Dendritic cell treated with granulocyte-macrophage colony-stimulating factor and Interleukin-4, amounts not matched to agents 40 ng/mL and 50 ng/mL, for 4 days (primary cell): ENCODE data around the gene TSSK2.
A peak's percentile ranks its signal among the peaks of the same experiment; 100 is the strongest.

ENCODE experiments used
- H3K27ac Mint-ChIP-seq: one replicate; pipeline ENCODE4 v1.8.0; 2022; ENCODE audit warnings: mild to moderate bottlenecking, mixed read lengths
- H3K27me3 Mint-ChIP-seq: one replicate; pipeline ENCODE4 v1.8.0; 2022; ENCODE audit warnings: mild to moderate bottlenecking, mixed read lengths
- H3K36me3 Mint-ChIP-seq: one replicate; pipeline ENCODE4 v1.8.0; 2022; ENCODE audit warnings: low read depth, mixed read lengths
- H3K4me1 Mint-ChIP-seq: one replicate; pipeline ENCODE4 v1.8.0; 2022; ENCODE audit warnings: low read depth, mixed read lengths
- H3K4me3 Mint-ChIP-seq: one replicate; pipeline ENCODE4 v1.8.0; 2022; ENCODE audit warnings: mild to moderate bottlenecking, moderate library complexity, mixed read lengths
- H3K9me3 Mint-ChIP-seq: one replicate; pipeline ENCODE4 v1.8.0; 2022; ENCODE audit warnings: mixed read lengths
- intact Hi-C: fragments of 100-400 bp; cut with micrococcal nuclease; formaldehyde crosslinking; loops from one replicate; pipeline ENCODE4 v1.15.0; 2022

The TSSK2 gene

DNA sequence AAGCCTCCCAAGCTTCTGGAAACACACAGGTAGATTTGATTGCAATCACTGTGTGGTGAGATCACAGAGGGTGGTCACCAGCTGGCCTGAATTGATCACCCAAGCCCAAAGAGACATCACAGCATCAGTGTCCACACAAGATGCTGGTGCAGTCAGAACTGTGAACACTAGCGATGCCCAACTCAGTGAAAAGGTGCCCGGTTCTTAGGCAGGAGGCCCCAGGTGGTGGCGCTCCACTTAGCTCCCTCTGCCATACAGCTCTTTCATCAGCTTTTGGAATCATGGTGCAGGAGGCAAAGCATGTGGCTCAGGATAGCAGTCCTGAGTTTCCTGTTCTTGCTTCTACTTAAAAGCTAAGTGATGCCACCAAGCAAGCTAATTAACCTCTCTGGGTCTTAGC, 20.0 kb upstream of the TSSK2 start:
- Mint-ChIP-seq H3K4me3 (no peak overlapping the region), H3K27ac (no peak overlapping the region), H3K4me1 (peaks cover 78% of the 10 kb centered on the region), H3K9me3 (no peaks in the 10 kb centered on the region), H3K27me3 (no peaks in the 10 kb centered on the region), H3K36me3 (peaks cover 23% of the 10 kb centered on the region)
- intact Hi-C loops: loop anchor here (5.0 kb wide), 1 partner anchor 39 kb away; no protein-coding TSS in a partner anchor

DNA sequence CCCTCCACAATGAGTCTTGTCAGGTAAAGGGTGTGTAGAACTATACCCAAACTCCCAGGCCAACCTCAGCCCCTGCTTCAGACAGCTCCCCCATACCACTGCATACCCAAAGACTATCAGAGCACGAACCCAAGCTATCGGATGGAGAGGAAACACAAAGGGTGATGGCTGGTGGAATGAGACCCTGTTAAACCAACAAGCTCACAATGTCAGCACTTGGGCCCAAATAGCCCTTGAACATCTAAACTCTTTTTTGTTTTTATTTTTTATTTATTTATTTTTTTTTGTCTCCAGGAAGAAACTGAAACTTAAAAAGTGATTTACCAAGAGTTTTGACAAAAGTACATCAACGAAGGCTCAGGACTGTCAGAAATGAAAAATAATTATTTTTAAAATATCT, 19.5 kb upstream of the TSSK2 start:
- Mint-ChIP-seq H3K36me3 (peaks cover 27% of the 10 kb centered on the region), H3K4me3 (no peak overlapping the region), H3K4me1 (peaks cover 78% of the 10 kb centered on the region), H3K9me3 (no peaks in the 10 kb centered on the region), H3K27ac (no peak overlapping the region), H3K27me3 (no peaks in the 10 kb centered on the region)
- intact Hi-C loops: loop anchor here (5.0 kb wide), 1 partner anchor 39 kb away; no protein-coding TSS in a partner anchor

GRCh38 chr22:19113429-19113828, 17.7 kb upstream of the TSSK2 start:
- no peak overlapping the region for H3K27ac Mint-ChIP-seq
- no peak overlapping the region for H3K4me3 Mint-ChIP-seq
- no peaks in the 10 kb centered on the region for H3K27me3 Mint-ChIP-seq
- H3K9me3 Mint-ChIP-seq: no peaks in the 10 kb centered on the region
- peaks cover 14% of the 10 kb centered on the region for H3K36me3 Mint-ChIP-seq
- intact Hi-C loops: loop anchor here (5.0 kb wide), 1 partner anchor 41 kb away; no protein-coding TSS in a partner anchor
- H3K4me1 Mint-ChIP-seq: peaks cover 80% of the 10 kb centered on the region

- H3K27me3 Mint-ChIP-seq: no peaks in the 10 kb centered on the region
- no peaks in the 10 kb centered on the region for H3K9me3 Mint-ChIP-seq
- peaks cover 81% of the 10 kb centered on the region for H3K4me1 Mint-ChIP-seq
- intact Hi-C loops: loop anchor here (5.0 kb wide), 1 partner anchor 43 kb away; no protein-coding TSS in a partner anchor
- H3K4me3 Mint-ChIP-seq: no peak overlapping the region
- H3K36me3 Mint-ChIP-seq: peaks cover 20% of the 10 kb centered on the region
- peak overlapping the region; percentile 7 for H3K27ac Mint-ChIP-seq
Measured at GRCh38 chr22:19114984-19115552, 16.0 kb upstream of the TSSK2 start.

- Mint-ChIP-seq H3K4me3 (no peak overlapping the region), H3K36me3 (peaks cover 24% of the 10 kb centered on the region), H3K4me1 (peaks cover 83% of the 10 kb centered on the region), H3K9me3 (no peaks in the 10 kb centered on the region), H3K27ac (peak overlapping the region; percentile 7), H3K27me3 (no peaks in the 10 kb centered on the region)
- intact Hi-C loops: no loop called here
Measured at GRCh38 chr22:19115628-19116027, 15.5 kb upstream of the TSSK2 start.

- Mint-ChIP-seq H3K27ac (no peak overlapping the region), H3K36me3 (peaks cover 32% of the 10 kb centered on the region), H3K9me3 (no peaks in the 10 kb centered on the region), H3K4me1 (peaks cover 82% of the 10 kb centered on the region), H3K27me3 (no peaks in the 10 kb centered on the region), H3K4me3 (no peak overlapping the region)
- intact Hi-C loops: no loop called here
Measured at GRCh38 chr22:19117111-19117512, 14.0 kb upstream of the TSSK2 start.

DNA sequence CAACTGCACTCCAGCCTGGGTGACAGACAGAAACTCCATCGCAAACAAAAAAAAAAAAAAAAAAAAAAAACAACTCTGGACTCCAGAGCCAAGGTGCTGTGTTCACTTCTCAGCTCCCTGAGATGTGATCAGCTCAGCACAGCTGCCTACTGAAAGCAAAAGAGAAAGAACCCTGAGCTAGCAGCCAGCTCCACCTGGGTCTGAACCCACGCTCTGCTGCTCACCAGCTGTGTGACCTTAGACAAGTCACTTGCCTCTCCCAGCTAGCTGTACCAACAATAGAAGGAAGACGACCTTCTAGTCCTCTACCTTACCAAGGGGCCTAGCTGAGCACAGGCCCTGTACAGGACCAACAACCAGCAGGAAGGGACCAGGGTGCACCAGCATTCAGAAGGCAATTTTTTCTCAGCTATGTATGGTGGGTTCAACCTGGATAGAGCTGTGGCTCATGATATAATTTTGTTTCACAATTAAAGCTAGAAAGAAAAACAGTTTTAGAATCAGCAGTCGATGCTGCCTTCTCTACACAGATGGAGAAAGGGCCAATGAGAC, 12.7 kb upstream of the TSSK2 start:
- Mint-ChIP-seq H3K9me3 (no peaks in the 10 kb centered on the region), H3K27ac (no peak overlapping the region), H3K27me3 (peaks cover 2% of the 10 kb centered on the region), H3K4me3 (no peak overlapping the region), H3K36me3 (peaks cover 38% of the 10 kb centered on the region), H3K4me1 (peaks cover 84% of the 10 kb centered on the region)
- intact Hi-C loops: no loop called here

GRCh38 chr22:19119949-19120348, 11.2 kb upstream of the TSSK2 start:
- no peak overlapping the region for H3K27ac Mint-ChIP-seq
- H3K36me3 Mint-ChIP-seq: peaks cover 38% of the 10 kb centered on the region

GRCh38 chr22:19120829-19121630, 10.1 kb upstream of the TSSK2 start:
- peaks cover 65% of the 10 kb centered on the region for H3K4me1 Mint-ChIP-seq
- peak overlapping the region; percentile 85 for H3K27ac Mint-ChIP-seq
- no peaks in the 10 kb centered on the region for H3K9me3 Mint-ChIP-seq
- peaks cover 2% of the 10 kb centered on the region for H3K27me3 Mint-ChIP-seq
- intact Hi-C loops: loop anchor here (5.0 kb wide), 1 partner anchor 171 kb away; the partner anchor contains the start of gene CLTCL1
- H3K4me3 Mint-ChIP-seq: peak overlapping the region; percentile 89
- H3K36me3 Mint-ChIP-seq: peaks cover 29% of the 10 kb centered on the region

More at GRCh38 chr22:19119949-19120348, 11.2 kb upstream of the TSSK2 start:
- Mint-ChIP-seq H3K27me3 (peaks cover 2% of the 10 kb centered on the region), H3K4me3 (no peak overlapping the region), H3K9me3 (no peaks in the 10 kb centered on the region), H3K4me1 (peaks cover 76% of the 10 kb centered on the region)
- intact Hi-C loops: loop anchor here (5.0 kb wide), 1 partner anchor 172 kb away; the partner anchor contains the start of gene CLTCL1

DNA sequence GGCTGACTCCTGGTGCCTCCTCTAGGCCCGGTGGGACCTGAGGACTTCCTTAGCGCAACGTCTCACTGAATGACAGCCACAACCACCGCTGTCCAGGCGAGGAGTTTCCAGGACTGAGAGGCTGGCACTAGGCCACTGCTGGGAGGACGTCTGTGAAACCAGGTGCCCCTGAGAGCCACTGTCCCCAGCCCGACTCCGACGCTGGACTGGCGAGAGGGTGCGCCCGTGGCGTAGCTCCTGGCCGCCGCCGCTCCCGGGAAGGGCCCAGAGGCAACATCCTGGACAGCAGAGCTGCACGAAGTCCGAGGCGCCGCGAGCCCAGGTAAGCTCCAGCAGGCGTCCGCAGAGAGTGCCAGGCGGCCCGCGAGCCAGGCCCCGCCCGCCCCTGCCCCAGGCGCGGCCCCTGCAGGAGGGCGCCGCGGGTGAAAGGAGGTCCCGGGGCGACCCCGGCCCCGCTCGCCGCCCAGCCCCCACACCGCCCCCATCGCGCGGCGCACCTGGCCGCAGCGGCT, 9.4 kb upstream of the TSSK2 start:
- Mint-ChIP-seq H3K4me3 (peak overlapping the region; percentile 89), H3K27me3 (peaks cover 2% of the 10 kb centered on the region), H3K27ac (peak overlapping the region; percentile 85), H3K9me3 (no peaks in the 10 kb centered on the region), H3K36me3 (peaks cover 24% of the 10 kb centered on the region), H3K4me1 (peaks cover 58% of the 10 kb centered on the region)
- intact Hi-C loops: loop anchor here (1.0 to 5.0 kb wide), 3 partner anchors 23 to 171 kb away; partner anchors contain the start of genes CLTCL1, ESS2 and SLC25A1

GRCh38 chr22:19122143-19122751, 8.9 kb upstream of the TSSK2 start, which contains the start of gene DGCR2:
Gene DGCR2 (minus strand): TSS chr22:19122412. CDS start chr22:19122206, 206 bp downstream.
- Mint-ChIP-seq H3K4me1 (peaks cover 53% of the 10 kb centered on the region), H3K27me3 (peaks cover 2% of the 10 kb centered on the region), H3K27ac (peak within 1 kb of the TSS; percentile 85), H3K4me3 (peak within 1 kb of the TSS; percentile 89), H3K36me3 (peaks cover 24% of the 10 kb centered on the region), H3K9me3 (no peaks in the 10 kb centered on the region)
- intact Hi-C loops: loop anchor here (1.0 to 5.0 kb wide), 3 partner anchors 22 to 170 kb away; partner anchors contain the start of genes CLTCL1, ESS2 and SLC25A1

DNA sequence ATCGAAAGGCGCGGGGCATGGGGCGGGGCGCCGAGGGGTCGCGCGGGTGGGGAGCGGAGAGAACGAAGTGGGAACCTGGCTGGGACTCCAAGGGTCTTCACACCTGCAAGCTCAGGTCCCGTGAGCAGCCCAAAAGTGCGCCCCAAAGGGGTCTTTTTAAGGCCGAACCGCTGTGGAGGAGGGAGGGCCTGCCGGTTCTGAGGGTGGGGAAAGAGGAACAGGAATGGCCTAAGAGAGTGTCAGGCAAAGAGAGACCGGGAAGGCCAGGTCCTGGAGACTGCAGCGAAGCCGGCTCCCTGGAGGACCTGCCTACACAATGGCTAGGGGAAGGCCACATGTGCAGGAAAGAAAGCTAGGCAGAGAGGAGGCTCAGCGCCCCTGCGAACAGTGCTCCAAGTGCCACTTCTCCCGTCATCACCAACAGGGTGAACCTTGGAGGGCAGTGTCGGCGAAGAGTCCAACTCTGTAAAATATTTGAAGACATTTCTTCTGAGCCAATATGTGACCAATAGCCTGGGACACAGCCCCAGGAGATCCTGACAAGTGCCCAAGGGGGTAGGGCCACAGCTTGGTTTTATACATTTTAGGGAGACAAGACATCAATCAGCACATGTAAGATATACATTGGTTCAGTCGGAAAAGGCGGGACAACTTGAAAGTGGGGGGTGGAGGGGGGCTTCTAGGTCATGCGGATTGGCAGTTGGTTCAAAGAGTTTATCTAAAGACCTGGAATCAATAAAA, 8.2 kb upstream of the TSSK2 start:
- Mint-ChIP-seq H3K36me3 (peaks cover 24% of the 10 kb centered on the region), H3K4me1 (peaks cover 46% of the 10 kb centered on the region), H3K27ac (peak overlapping the region; percentile 85), H3K9me3 (no peaks in the 10 kb centered on the region), H3K27me3 (peaks cover 2% of the 10 kb centered on the region), H3K4me3 (peak overlapping the region; percentile 89)
- intact Hi-C loops: loop anchor here (1.0 to 5.0 kb wide), 3 partner anchors 21 to 169 kb away; partner anchors contain the start of genes CLTCL1, ESS2 and SLC25A1

- Mint-ChIP-seq H3K4me3 (no peak overlapping the region), H3K9me3 (no peaks in the 10 kb centered on the region), H3K27ac (no peak overlapping the region), H3K27me3 (peaks cover 2% of the 10 kb centered on the region), H3K4me1 (peaks cover 36% of the 10 kb centered on the region), H3K36me3 (peaks cover 24% of the 10 kb centered on the region)
- intact Hi-C loops: loop anchor here (2.0 to 5.0 kb wide), 2 partner anchors 55 to 168 kb away; partner anchors contain the start of genes CLTCL1 and SLC25A1
Measured at GRCh38 chr22:19123936-19124335, 7.2 kb upstream of the TSSK2 start.
